Anterior cingulate cortex (tissue), 58 donors: ENCODE results near the gene DPCD.

Experiments
- DNase-seq, 58 donors: peaks; one replicate each; lab custom pipeline; 2025; lab: John Stamatoyannopoulos, UW

Gene DPCD

DNA sequence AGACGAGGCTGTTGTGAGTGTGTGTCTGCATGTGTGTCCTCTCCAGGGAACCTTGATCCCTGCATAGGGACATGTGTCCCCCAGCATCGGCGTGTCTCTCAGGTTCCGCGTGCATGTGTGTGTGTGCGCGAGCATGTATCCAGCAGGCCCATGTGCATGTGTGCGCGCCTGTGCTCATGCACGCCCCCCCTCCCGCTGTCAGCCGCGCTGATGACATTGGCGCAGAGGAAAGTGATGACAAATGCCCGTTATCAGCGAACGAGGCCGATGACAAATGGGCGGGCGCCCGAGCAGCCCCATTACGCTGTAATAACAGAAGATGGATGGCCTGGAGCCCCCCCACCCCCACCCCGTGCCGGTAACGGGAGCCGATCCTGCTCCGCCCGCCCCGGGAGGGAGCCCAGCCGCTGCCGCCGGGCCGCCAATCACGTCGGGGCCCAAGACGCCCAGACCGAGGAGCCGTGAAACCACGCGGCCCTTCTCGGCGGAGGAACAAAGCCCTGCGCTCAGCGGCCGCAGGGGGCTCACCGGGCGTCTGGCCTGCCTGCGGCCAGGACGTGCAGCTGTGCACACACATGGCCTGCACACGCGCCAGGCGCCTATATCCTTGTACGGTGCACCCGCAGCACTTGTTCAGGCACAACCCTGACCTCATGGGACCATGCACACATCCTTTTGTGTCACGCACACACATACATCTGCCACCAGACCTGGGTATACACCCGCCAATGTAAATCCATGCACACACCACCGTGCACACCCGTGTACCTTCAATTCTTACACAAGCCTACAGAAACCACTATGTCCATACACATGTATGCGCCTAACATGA is 21.6 kb upstream of the DPCD start:
- DNase-seq, result peak in 26 of 58 donors; percentile 6 to 57 (median 30)

DNA sequence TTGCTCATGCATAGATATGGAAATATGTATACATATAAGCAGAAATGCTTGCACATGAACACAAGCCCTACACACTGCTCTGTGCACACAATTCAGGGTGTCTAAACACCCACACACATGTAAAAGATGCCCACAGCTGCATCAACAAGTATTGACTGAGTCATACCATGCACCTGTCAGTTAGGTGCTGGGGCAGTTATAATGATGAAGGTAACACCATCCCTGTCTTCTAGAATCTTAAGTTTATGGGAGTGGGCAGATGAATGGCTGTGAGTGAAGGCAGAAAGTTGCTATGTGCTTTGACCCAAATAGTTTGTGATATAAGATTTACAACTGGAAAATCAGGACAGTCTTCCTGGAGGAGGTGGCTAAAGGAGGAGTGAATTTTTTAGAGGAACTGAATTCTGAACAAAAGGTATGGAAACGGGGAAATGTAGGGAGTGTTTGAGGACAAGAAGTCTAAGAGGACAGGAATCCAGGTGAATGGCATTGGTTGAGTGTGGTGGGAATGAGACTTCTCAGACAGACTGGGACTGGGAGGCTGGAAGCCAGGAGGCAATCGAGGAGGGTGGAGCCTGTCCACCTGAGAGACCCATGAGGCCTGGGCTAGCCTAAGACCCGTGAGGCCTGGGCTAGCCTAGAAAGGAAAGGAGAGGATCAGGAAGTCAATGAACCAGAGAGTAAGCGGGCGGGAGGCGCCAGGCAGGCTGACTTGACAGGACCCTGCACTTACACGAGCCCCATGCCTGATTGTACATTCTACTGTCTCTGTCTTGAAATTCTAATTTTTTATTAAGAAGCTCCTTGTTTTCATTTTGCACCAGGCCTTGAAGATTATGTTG is 20.7 kb upstream of the DPCD start:
- no peak for DNase-seq

DNA sequence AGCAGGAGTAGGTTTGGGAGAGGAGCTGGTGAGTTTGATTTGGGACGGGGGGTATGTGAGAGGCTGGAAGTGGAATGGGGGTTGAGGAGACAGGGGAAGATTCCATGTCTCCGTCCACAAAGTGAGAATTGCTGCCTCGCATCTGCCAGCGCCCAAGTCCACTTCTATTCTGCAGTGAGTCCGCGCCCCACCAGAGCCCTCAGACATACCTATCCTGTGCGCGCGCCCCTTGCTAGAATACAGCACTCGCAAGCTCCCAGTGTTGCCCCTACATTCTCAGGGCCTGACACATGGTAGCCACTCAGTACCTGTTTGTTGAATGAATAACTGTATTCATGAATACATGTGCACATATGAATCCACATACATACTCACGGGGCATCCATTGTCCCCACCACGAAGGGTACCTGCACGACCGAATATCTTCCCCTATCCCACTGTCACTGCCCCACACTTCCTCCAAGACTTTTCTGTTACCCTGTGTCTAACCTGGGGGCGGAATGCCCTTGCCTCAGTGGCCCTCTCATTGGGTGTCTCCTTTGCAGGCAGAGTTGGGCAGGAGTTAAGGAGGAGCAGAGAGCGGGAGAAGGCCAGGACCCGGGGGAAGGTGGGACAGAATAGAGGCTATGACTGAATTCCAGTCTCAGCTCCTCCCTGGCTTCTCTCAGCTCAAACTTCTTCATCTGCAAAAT is 19.9 kb upstream of the DPCD start:
- no peak for DNase-seq

DNA sequence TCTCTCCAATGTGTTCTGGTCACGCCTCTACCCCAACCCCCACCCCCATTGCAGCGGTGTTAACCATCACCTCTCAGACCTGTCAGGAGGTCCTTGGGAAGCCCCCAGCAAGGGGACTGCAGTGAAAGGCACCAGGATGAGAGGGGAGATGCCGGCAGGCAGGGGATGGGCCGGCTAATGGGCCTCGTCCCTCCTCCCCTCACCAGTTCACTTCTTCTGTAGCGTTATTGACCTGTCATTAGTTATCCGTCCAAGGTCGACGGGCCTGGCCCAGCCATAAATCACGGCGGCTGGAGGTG is 18.8 kb upstream of the DPCD start:
- DNase-seq, result no peak

DNA sequence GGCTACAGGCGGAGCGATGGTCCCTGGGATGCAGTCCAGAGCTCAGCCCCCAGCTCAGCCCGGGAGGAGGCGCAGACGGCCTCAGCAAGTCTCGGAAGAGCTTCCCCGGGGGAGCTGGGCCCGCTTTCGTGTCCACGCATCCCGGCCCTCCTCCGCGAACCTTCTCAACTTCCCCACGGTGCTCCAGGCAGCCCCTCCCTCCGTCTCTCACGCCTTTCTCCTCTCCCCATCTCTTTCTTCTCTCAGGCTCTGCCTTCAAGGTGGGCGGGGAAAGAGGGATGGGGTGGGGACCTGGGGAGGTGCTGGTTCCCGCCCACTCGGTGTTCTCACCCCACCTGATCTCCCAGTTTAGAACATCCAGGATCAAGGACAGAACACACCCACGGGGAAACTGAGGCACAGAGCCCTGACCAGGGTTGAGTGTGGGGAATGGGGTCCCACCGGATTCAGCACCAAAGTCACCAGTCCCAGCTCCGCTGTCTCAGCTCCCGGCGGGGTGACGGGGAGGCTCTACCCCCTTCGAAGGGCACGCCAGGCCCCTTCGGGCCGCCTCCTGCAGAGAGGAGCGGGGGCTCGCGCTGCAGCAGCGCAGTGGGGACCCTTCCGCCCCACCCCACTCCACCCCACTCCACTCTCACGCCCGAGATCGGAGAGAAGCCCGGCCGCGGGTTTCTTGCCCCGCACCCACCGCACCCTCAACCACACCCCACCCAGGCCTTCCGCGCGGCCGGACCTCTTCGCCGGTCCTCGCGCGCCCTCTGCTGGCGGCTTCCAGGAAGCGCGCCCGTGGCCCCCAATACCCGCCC is 18.3 kb upstream of the DPCD start:
- peak in 44 of 58 donors; percentile 11 to 80 (median 62) for DNase-seq

DNA sequence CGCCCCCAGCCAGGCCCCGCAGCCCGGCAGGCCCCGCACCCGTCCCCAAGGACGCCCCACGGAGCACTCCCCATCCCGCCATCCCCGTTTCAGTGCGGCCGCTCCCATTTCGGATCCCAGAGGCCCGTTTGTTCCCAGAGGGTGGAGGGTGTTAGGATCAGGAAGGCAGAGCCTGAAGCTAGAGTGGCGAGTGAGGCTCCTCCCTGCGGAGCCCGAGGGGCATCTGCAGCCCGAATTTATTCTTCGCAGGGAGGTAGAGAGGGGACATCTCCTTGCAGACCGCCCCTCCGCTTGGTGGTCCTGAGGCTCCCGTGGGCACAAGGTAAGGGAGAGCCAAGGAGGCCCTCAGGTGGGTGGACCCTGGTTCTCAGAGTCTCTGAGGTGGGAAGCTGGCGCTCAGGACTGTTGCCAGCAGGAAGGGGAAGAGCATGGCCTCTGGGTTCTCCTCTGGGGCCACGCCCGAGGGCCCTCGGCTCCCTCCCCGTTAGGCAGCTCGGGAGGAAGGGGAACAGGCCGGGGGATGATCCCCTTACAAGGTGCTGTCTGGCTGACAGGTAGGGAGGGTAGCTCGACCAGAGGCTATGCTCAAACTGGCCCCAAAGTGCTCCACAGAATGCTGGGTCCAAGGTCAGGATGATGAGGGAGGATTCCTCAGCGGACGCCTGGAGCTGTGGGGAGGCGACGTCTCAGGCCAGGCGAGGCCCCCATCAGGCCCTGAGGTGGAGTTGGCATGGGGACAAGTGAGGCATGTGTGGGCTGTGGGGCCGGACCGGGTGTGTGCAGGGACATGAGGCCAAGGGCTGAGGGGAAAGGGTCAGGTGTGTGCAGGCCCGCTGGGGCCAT is 17.5 kb upstream of the DPCD start:
- peak in 16 of 58 donors; percentile 12 to 72 (median 37) for DNase-seq

DNA sequence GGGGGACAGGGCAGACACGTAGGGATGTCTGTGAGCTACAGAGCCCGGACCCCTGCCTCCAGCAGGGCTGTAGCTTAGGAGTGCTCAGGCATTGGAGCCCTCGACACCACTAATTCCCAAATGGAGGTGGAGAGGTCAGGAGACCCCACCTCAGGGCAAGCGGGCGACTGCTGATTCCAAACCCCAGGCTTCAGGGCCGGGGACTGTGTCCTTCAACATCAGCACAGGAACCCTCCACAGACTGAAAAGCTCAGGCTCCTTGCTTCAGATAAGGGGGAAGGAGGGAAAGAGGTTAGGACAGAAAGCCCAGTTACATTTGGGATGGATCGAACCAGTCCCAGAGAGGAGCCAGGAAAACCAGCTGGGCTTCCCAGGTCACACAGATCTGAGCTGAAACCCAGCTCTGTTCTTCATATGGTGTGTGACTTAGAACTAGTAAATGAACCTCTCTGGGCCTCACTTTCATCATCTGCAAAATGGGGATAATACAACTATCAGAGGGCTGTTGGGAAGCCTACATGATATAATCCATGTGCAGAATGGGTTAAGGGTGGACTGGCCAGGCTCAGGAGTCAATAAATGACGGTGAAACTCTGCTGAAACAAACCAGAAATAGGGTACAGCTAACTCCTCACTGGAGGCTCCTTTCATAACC is 16.7 kb upstream of the DPCD start:
- DNase-seq, result no peak

DNA sequence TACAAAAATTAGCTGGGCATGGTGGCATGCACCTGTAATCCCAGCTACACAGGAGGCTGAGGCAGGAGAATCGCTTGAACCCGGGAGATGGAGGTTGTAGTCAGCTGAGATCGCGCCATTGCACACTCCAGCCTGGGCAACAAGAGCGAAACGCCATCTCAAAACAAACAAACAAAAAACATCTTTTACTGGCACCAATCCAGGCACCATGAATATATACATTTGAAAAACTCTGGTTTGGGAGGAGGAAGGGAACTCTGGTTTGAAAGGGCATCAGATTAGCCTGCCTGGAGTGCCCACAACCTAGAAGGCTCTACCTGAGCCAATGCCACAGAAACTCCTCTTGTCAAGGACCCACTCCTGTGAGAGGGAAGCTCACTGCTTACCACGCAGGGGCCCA is 16.0 kb upstream of the DPCD start:
- DNase-seq, result no peak

DNA sequence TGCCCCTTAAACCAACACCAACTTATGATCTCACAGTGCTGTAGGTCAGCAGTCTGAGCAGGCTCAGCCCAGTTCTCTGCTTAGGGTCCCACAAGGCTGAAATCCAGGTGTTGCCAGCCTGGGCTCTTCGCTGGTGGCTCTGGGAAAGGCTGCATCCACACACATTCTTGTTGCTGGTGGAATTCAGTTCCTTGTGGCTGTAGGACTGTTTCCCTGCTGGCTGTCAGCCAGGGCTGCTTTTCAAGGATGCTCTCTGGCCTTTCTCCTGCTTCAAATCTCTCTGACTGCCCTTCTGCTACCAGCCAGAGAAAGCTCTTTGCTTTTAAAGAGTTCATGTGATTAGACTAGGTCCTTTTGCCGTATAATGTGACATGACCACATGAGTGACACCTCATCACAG is 15.3 kb upstream of the DPCD start:
- DNase-seq, result no peak

DNA sequence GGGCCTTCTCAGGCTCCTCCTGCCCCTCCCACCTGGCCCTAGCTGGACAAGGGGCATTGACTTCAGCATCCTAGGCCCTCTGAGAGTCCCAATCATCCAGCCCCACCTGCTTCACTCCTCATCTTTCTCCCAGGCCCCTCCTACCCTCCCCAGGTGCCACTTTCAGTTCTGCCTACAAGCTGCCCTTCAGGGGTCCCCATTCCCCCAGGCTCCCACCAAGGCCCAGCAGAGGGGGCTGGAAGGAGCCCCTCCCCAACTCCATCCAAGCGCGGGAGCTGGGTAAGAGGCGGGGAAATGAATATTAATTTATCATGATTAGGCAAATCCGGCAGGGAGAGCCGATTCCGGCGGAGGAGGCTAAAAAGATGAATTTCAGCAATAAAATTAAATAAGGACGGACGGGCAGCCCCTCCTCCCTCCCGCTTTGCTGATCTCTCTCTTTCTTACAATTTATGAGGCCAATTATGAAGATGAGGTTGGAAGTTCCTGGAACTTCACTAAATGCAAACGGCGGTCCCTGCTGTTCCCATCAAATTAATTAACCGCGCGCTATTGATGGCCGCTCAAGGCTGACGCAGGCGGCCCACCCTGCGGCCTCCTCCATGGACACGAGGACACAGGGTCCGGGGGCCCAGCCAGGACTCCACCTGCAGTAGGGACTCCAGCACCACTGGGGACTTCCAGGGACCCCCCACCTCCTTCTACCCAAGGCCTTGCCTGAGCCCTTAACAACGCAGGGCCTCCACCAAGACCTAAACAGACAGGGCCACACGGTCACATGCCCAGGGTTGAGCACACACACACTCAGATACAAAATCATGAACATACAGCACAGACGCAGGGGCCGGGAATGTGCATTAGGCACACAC is 14.0 kb upstream of the DPCD start:
- DNase-seq, result no peak

DNA sequence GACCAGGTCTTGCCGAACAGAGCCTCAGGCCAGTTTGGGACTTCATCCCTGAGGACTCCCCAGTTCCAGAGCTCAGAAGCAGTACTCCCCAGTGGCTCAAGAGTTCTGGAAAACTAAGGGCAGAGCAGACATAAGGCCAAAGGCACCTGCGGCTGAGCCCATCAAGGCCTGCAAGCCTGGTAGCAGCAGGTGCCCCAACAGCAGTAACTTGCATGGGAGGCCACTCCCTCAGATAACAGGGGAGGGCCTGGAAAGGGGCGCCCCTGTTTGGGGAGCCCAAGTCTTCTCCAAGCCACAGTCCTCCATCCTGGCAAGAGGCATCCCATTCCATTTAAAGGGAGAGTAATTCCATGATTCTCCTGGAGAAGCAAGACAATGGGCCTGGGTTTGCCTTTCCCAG is 13.0 kb upstream of the DPCD start:
- DNase-seq, result no peak

DNA sequence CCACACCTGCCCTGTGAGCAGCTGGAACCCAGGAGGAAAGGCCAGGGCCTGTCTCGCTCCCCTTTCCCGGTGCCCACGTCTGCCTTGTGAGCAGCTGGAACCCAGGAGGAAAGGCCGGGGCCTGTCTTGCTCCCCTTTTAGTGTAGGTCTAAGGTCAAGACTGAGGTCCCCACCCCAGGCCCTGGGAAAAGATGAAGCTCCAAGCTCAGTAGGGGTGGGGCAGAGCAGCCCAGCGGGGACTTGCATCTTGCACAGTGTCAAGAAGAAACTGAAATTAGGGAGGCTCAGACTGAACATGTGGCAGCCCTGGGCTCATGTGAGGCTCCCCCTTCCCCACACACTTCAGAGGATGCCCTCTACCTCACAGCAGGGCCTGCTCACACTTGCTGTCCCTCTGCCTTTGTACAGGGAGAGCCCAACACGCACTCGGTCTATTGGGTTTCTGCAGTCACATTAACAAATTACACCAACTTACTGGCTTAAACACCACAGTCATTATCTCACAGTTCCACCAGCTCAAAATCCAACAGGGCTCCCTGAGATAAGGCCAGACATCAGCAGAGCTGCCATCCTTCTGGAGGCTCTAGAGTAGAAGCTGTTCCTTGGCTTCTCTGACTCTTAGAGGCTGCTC is 12.4 kb upstream of the DPCD start:
- no peak for DNase-seq

DNA sequence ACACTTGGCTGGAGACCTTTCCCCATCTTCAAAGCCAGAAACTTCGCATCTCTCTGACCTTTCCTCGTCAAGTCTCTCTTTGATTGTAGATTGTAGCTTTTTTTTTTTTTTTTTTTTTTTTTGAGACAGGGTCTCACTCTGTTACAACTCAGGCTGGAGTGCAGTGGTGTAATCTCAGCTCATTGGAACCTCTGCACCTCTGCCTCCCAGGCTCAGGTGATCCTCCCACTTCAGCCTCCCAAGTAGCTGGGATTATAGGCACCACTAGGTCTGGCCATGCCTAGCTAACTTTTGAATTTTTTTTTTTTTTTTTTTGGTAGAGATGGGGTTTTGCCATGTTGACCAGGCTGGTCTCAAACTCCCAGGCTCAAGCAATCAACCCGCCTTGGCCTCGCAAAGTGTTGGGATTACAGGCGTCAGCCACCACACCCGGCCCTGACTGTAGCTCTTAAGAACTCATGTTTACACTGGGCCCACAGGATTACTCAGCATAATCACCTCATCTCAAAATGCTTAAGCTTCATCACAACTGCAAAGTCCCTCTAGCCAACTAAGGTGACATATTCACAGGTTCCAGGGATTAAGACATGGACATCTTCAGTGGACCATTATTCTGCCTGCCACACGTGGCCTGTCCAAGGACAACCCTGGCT is 11.8 kb upstream of the DPCD start:
- no peak for DNase-seq

DNA sequence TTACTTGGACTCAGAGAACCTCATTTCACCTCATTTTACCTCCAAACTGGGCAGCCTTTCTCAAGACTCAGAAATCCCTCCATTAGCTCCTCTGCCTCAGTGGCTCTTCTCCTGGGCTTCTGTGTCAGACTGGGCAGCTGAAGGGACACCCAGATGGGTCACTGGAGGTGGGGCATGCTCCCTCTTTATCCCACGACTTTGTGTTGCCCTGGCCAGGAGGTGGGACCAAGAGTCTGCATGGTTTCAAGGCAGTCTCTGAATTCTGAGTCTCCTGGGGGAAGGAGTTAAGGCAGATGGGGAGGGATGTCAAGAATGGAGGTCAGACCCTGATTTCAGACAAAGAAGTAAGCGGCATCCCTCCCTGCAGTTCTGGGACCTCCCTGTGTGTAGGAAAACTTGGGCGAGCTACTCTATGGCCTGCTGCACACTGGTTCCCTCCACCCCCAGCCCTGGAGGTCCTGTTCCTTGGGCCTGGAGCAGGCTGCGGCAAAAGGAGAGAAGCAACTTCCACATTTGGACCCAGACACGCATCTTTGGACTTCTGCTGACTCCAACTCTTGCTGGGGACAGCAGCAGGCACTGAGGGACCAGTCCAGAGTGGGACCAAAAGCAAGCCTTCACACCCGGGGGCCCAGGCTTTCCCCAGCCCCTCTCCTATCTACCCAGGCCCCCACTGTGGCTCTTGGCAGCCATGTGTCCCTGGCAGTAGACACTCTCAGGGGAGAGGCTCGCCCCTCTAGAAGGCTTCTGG is 10.8 kb upstream of the DPCD start:
- DNase-seq, result no peak

DNA sequence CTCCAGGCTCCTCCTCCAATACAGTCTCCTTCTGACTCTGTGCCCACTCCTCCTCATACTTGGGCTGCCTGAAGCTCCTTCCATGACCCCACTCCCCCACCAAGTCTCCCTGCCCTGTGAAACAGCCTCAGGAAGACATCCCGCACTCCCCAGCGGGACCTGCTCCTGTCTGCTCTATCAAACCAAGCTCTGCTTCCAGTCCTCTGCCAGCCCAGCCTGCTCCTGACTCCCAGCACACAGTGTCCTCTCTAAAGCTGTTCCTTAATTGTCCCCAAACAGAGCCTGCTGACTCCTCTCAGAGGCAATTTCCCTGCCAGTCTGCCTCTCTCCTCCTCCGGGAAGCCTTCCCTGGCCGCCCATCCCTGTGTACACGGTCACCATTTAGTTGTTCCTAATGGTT is 9.9 kb upstream of the DPCD start:
- peak in 1 of 58 donors; percentile 7 for DNase-seq

DNA sequence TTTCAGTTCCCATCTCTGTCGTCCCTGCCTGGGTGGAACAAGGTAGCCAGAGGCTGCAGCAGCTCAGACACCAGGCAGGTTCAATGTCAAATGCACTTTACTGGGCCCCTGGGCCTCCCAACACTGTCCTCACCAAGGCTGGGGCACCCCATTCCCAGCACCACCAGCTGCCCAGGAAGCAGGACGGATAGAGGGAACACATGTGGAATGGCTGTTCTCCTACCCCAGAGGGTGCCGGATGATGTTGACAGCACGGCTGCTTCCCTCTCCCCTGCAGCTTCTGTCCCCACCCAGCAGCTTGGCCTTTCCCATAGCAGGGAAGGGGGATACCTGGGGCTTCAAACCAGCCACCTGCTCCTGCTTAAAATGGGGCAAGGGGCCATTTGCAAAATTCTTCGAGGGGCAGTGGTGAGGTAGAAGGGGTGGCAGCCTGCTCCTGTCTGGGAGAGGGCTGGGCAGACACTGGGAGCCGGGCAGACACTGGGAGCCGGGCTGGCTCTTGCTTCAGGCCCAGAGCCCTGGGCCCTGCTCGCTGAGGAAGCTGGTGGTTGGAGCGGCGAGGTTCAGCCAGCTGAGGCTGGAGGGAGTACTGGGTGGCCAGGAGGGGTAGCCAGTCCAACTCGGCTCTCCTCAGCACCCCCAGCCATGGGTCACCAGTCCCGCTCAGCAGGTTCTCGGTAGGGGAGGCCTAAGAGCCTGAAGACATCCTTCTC is 9.2 kb upstream of the DPCD start:
- no peak for DNase-seq
